Measurements from ENCODE around the gene SULT4A1. TPM values are rescaled to one million over a fixed set of nuclear protein-coding genes. Genes with fewer than 3 reads are reported as not detected.

SULT4A1 gene
- total and polyA plus RNA-seq, 2 of the 4 experiments (the other 2 are of a cell fraction): 1.1 to 5.2 TPM

DNA sequence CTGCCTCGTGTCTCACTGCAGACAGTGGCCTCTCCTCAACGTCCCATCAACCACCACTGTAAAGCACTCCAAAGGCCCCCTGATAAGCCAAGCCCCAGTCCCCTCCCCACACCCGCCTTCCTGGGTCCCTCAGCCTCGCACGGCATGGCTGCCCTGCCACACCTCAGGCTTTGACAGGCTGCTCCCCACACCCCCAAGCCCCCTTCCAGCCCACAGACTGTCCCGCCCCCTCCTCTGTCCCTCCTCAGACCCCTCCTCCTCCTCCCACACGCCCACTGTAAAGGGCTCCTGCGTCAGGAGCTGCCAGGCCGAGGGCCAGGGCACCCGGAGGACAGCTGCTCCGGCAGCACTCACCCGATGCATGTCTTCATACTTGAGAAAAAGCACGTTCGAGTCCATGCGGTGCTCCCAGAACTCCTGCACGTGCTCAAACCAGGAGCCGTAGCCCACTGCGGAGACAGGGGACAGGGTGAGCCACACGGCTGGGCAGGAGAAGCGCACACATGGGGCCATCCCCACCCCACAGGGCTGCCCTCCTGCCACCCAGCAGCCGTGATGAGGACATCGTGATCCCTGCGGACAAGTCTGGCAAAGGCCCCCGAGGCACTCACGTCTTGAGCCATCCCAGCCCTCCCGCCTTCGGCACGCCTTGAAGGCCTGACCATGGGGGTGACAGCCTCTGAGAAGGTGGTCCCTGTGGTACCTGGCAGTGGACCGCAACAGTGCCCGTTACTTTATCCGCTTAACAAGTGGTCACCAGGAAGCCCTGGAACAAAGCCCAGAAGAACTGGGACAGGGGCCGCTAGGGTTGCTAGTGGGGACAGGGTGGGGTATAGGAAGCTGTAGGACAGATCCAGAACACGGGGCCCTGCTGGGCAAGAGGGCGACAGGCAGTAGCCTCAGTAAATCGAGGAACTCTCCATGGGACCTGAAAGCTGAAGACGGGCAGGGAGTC is 28.8 kb downstream of the SULT4A1 start:
- Histone ChIP-seq H4K20me1 (ENCODE audit: insufficient read depth, low read length) (no peaks in the 10 kb centered on the region; the same call in 1 of the 2 replicates), H4K91ac (ENCODE audit: insufficient read depth, low read depth, low read length) (no peak overlapping the region), H3K4ac (ENCODE audit: low read depth, low read length) (no peak overlapping the region), H3K18ac (ENCODE audit: low read depth, low read length) (no peak overlapping the region), H3K14ac (replicated peaks; ENCODE audit: low read depth, low read length) (no peak overlapping the region), H2AK5ac (ENCODE audit: low read depth, low read length) (no peak overlapping the region), H3K79me1 (ENCODE audit: low read depth in 1 of 2, low read length in 2 of 2) (no peaks in the 10 kb centered on the region), H2BK5ac (ENCODE audit: low read depth, low read length, poor library complexity, severe bottlenecking) (no peak overlapping the region), H3K4me2 (ENCODE audit: low read depth, low read length) (no peak overlapping the region), H4K5ac (ENCODE audit: low read depth, low read length) (no peak overlapping the region), H2BK120ac (ENCODE audit: low read depth, low read length) (no peak overlapping the region), H3K27ac (ENCODE audit: insufficient read depth, low read length) (no peak overlapping the region), H3K9me3 (ENCODE audit: control insufficient read depth, insufficient read depth, low read length) (no peaks in the 10 kb centered on the region), H2BK15ac (ENCODE audit: low read depth, low read length) (no peak overlapping the region), H3K9ac (ENCODE audit: low read depth, low read length) (no peak overlapping the region), H4K8ac (ENCODE audit: low read depth in 2 of 2, low read length in 2 of 2) (no peak overlapping the region), H2AK9ac (replicated peaks; ENCODE audit: low read depth, low read length, poor library complexity) (no peak overlapping the region), H3K36me3 (ENCODE audit: control insufficient read depth, insufficient read depth, low read length) (peaks cover 7% of the 10 kb centered on the region; the same call in 1 of the 2 replicates), H3K56ac (ENCODE audit: extremely low read depth, insufficient read depth, low read length) (no peak overlapping the region), H2BK20ac (ENCODE audit: low read depth, low read length) (no peak overlapping the region), H3K9me1 (ENCODE audit: insufficient read depth, low read length) (peaks cover 8% of the 10 kb centered on the region), H3K23ac (ENCODE audit: low read depth, low read length) (no peak overlapping the region), H2AFZ (replicated peaks; ENCODE audit: low read length, poor library complexity) (no peak overlapping the region), H3K4me1 (ENCODE audit: control insufficient read depth, insufficient read depth, low read length) (peaks cover 23% of the 10 kb centered on the region), H3K4me3 (ENCODE audit: insufficient read depth, low read depth, low read length) (no peak overlapping the region), H3K27me3 (ENCODE audit: control insufficient read depth, insufficient read depth, low read length) (no peaks in the 10 kb centered on the region; the same call in 1 of the 2 replicates)
- DNase-seq: no peak
- ATAC-seq (ENCODE audit: low read depth): no peak
- ChIA-PET CTCF (no interaction called here), POLR2A (ENCODE audit: unreplicated experiment) (no interaction called here)
- 73% methylated on average over 18 of the region's 36 CpGs; no CpG with 5 or more reads in 1 of the 2 experiments for WGBS, 2 experiments (ENCODE audit: extremely low coverage in 2 of 2, insufficient read length in 1 of 2)
- no TSS peak for BruUV-seq (replicated peaks)
- in situ Hi-C loops (cut with MboI; ENCODE audit: low sequenced_read_pairs): no loop called here
- dilution Hi-C loops (cut with HindIII; ENCODE audit: low sequenced_read_pairs, unreplicated experiment): no loop called here
- intact Hi-C loops (cut with micrococcal nuclease): no loop called here
- TF ChIP-seq MXI1 (IDR thresholded peaks at IDR 0.05; ENCODE audit: borderline replicate concordance, low read depth, low read length): no peak
- TF ChIP-seq, protein P1, sequence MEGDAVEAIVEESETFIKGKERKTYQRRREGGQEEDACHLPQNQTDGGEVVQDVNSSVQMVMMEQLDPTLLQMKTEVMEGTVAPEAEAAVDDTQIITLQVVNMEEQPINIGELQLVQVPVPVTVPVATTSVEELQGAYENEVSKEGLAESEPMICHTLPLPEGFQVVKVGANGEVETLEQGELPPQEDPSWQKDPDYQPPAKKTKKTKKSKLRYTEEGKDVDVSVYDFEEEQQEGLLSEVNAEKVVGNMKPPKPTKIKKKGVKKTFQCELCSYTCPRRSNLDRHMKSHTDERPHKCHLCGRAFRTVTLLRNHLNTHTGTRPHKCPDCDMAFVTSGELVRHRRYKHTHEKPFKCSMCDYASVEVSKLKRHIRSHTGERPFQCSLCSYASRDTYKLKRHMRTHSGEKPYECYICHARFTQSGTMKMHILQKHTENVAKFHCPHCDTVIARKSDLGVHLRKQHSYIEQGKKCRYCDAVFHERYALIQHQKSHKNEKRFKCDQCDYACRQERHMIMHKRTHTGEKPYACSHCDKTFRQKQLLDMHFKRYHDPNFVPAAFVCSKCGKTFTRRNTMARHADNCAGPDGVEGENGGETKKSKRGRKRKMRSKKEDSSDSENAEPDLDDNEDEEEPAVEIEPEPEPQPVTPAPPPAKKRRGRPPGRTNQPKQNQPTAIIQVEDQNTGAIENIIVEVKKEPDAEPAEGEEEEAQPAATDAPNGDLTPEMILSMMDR (conservative IDR thresholded peaks at IDR 0.05; ENCODE audit: low read depth, low read length): no peak
- TF ChIP-seq MAFK (IDR thresholded peaks at IDR 0.05; ENCODE audit: low read depth, low read length): no peak
- TF ChIP-seq BHLHE40 (IDR thresholded peaks at IDR 0.05; ENCODE audit: low read depth, low read length): no peak
- no peak for TF ChIP-seq FOS (IDR thresholded peaks at IDR 0.05; ENCODE audit: low read depth, low read length)
- TF ChIP-seq RAD21 (IDR thresholded peaks at IDR 0.05; ENCODE audit: low read length): no peak
- no peak for TF ChIP-seq CHD1 (IDR thresholded peaks at IDR 0.05; ENCODE audit: low read depth, low read length)
- no peak for TF ChIP-seq POLR2A (IDR thresholded peaks at IDR 0.05; ENCODE audit: low read depth, low read length)
- TF ChIP-seq CEBPB (IDR thresholded peaks at IDR 0.05; ENCODE audit: low read depth, low read length): no peak
- TF ChIP-seq, protein P2, sequence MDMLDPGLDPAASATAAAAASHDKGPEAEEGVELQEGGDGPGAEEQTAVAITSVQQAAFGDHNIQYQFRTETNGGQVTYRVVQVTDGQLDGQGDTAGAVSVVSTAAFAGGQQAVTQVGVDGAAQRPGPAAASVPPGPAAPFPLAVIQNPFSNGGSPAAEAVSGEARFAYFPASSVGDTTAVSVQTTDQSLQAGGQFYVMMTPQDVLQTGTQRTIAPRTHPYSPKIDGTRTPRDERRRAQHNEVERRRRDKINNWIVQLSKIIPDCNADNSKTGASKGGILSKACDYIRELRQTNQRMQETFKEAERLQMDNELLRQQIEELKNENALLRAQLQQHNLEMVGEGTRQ (IDR thresholded peaks at IDR 0.05; ENCODE audit: low read depth, low read length): no peak
- TF ChIP-seq SMC3 (IDR thresholded peaks at IDR 0.05; ENCODE audit: low read depth, low read length): no peak
- TF ChIP-seq RCOR1 (IDR thresholded peaks at IDR 0.05; ENCODE audit: insufficient replicate concordance, low read length): no peak
- TF ChIP-seq, protein P3, sequence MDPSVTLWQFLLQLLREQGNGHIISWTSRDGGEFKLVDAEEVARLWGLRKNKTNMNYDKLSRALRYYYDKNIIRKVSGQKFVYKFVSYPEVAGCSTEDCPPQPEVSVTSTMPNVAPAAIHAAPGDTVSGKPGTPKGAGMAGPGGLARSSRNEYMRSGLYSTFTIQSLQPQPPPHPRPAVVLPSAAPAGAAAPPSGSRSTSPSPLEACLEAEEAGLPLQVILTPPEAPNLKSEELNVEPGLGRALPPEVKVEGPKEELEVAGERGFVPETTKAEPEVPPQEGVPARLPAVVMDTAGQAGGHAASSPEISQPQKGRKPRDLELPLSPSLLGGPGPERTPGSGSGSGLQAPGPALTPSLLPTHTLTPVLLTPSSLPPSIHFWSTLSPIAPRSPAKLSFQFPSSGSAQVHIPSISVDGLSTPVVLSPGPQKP (IDR thresholded peaks at IDR 0.05; ENCODE audit: borderline replicate concordance, low read depth, low read length): no peak
- no peak for TF ChIP-seq MAZ (IDR thresholded peaks at IDR 0.05; ENCODE audit: borderline replicate concordance, low read depth, low read length)
